ENCODE results near the gene ZDHHC21.

The ZDHHC21 gene

GRCh38 chr9:14633906-14634565, 59.2 kb downstream of the ZDHHC21 start:
- ATAC-seq (ENCODE audit: low read depth) = no peak
- peak; percentile 29 for DNase-seq (ENCODE audit: low spot score)
- no peak overlapping the region for H3K4me3 ChIP-seq (ENCODE audit: severe bottlenecking)
- no peaks in the 10 kb centered on the region for H3K4me1 ChIP-seq (ENCODE audit: insufficient read depth, poor library complexity, severe bottlenecking)
- H3K36me3 ChIP-seq (ENCODE audit: low read depth) = no peaks in the 10 kb centered on the region
- no peaks in the 10 kb centered on the region for H3K27me3 ChIP-seq (ENCODE audit: insufficient read depth, poor library complexity, severe bottlenecking)
- no peak overlapping the region for H3K27ac ChIP-seq (ENCODE audit: poor library complexity, severe bottlenecking)
- TF ChIP-seq CTCF (IDR thresholded peaks at IDR 0.05; ENCODE audit: poor library complexity, severe bottlenecking) = no peak
- no peaks in the 10 kb centered on the region for H3K9me3 ChIP-seq (ENCODE audit: severe bottlenecking)

GRCh38 chr9:14633148-14633547, 60.1 kb downstream of the ZDHHC21 start:
- Histone ChIP-seq H3K36me3 (ENCODE audit: low read depth) (no peaks in the 10 kb centered on the region), H3K9me3 (ENCODE audit: severe bottlenecking) (no peaks in the 10 kb centered on the region), H3K4me1 (ENCODE audit: insufficient read depth, poor library complexity, severe bottlenecking) (no peaks in the 10 kb centered on the region), H3K27me3 (ENCODE audit: insufficient read depth, poor library complexity, severe bottlenecking) (no peaks in the 10 kb centered on the region), H3K27ac (ENCODE audit: poor library complexity, severe bottlenecking) (no peak overlapping the region), H3K4me3 (ENCODE audit: severe bottlenecking) (no peak overlapping the region)
- ATAC-seq (ENCODE audit: low read depth) = no peak
- TF ChIP-seq CTCF (IDR thresholded peaks at IDR 0.05; ENCODE audit: poor library complexity, severe bottlenecking) = no peak
- no peak for DNase-seq (ENCODE audit: low spot score)

- Histone ChIP-seq H3K9me3 (ENCODE audit: severe bottlenecking) (no peaks in the 10 kb centered on the region), H3K36me3 (ENCODE audit: low read depth) (no peaks in the 10 kb centered on the region), H3K4me3 (ENCODE audit: severe bottlenecking) (no peak overlapping the region), H3K27ac (ENCODE audit: poor library complexity, severe bottlenecking) (no peak overlapping the region), H3K4me1 (ENCODE audit: insufficient read depth, poor library complexity, severe bottlenecking) (no peaks in the 10 kb centered on the region), H3K27me3 (ENCODE audit: insufficient read depth, poor library complexity, severe bottlenecking) (no peaks in the 10 kb centered on the region)
- DNase-seq (ENCODE audit: low spot score) (no peak), ATAC-seq (ENCODE audit: low read depth) (no peak)
- no peak for TF ChIP-seq CTCF (IDR thresholded peaks at IDR 0.05; ENCODE audit: poor library complexity, severe bottlenecking)
Observed at GRCh38 chr9:14627513-14627912, 65.7 kb downstream of the ZDHHC21 start.

GRCh38 chr9:14618836-14619420, 74.3 kb downstream of the ZDHHC21 start:
- no peak for DNase-seq (ENCODE audit: low spot score)
- ATAC-seq (ENCODE audit: low read depth) = no peak
- H3K4me3 ChIP-seq (ENCODE audit: severe bottlenecking) = no peak overlapping the region
- H3K27ac ChIP-seq (ENCODE audit: poor library complexity, severe bottlenecking) = no peak overlapping the region
- H3K27me3 ChIP-seq (ENCODE audit: insufficient read depth, poor library complexity, severe bottlenecking) = no peaks in the 10 kb centered on the region
- no peak for TF ChIP-seq CTCF (IDR thresholded peaks at IDR 0.05; ENCODE audit: poor library complexity, severe bottlenecking)
- H3K36me3 ChIP-seq (ENCODE audit: low read depth) = peaks cover 15% of the 10 kb centered on the region
- no peaks in the 10 kb centered on the region for H3K4me1 ChIP-seq (ENCODE audit: insufficient read depth, poor library complexity, severe bottlenecking)
- H3K9me3 ChIP-seq (ENCODE audit: severe bottlenecking) = no peaks in the 10 kb centered on the region
